Fibroblast of the conjunctiva (primary cell): Measurements from ENCODE around the gene SFXN1.
A peak's percentile ranks its signal among the peaks of the same experiment; 100 is the strongest.
"Not testable (repeated sequence)": the region's sequence is repeated elsewhere in the genome, so short reads cannot be mapped to it uniquely, and the experiment has no call there.

Experiments used
- DNase-seq: peaks from one replicate; pipeline ENCODE4 v3.0.0-alpha.2; 2010; ENCODE audit warnings: low read depth

The SFXN1 gene, protein sequence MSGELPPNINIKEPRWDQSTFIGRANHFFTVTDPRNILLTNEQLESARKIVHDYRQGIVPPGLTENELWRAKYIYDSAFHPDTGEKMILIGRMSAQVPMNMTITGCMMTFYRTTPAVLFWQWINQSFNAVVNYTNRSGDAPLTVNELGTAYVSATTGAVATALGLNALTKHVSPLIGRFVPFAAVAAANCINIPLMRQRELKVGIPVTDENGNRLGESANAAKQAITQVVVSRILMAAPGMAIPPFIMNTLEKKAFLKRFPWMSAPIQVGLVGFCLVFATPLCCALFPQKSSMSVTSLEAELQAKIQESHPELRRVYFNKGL

GRCh38 chr5:175478384-175479124, at the start of gene SFXN1:
TSS of gene SFXN1 (plus strand) at chr5:175478560. CDS start at chr5:175492104, 13,544 bp downstream.
- peak; percentile 36 for DNase-seq

GRCh38 chr5:175434800-175435199, 43.6 kb upstream of the SFXN1 start:
- DNase-seq, result no peak

- DNase-seq, result no peak
Observed at GRCh38 chr5:175436359-175436758, 42.0 kb upstream of the SFXN1 start.

- no peak for DNase-seq
Observed at GRCh38 chr5:175438234-175438857, 40.0 kb upstream of the SFXN1 start.

- DNase-seq, result no peak
Observed at GRCh38 chr5:175443514-175444059, 34.8 kb upstream of the SFXN1 start.

GRCh38 chr5:175444060-175444904, 34.1 kb upstream of the SFXN1 start, which contains the start of gene DRD1:
TSS of gene DRD1 (minus strand) at chr5:175444182. CDS start at chr5:175443099, 1,083 bp downstream.
- DNase-seq, result no peak

DNA sequence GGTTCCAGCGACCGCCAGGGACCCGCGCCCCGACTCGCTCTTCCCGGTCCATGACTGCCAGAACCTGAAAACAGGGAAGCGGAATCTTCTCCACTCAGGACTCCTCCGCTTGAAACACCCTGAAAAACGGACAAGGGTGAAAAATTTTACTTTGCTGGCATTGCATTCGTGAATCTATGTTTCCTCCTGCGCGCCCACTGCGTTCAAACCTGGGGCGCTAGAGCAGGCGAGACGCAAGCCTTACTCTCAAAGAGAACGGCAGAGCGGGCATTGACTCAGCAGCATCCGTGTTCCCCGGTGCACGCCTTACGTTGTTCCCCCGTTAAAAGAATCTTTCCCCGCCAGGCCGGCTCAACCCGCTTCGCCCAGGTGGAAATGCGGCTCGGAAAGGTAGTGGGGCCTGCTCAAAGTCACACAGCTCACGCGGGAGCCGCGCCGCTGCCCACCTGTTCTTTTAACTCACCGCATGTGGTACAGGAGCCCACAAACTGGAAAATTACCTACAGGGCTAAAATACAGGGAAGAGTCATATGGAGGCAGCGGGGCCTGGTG, 33.4 kb upstream of the SFXN1 start:
- no peak for DNase-seq

- not testable (repeated sequence) for DNase-seq
Observed at GRCh38 chr5:175446378-175446777, 32.0 kb upstream of the SFXN1 start.

GRCh38 chr5:175447571-175447970, 30.8 kb upstream of the SFXN1 start:
- DNase-seq, result no peak

- no peak for DNase-seq
Observed at GRCh38 chr5:175448276-175448675, 30.1 kb upstream of the SFXN1 start.

DNA sequence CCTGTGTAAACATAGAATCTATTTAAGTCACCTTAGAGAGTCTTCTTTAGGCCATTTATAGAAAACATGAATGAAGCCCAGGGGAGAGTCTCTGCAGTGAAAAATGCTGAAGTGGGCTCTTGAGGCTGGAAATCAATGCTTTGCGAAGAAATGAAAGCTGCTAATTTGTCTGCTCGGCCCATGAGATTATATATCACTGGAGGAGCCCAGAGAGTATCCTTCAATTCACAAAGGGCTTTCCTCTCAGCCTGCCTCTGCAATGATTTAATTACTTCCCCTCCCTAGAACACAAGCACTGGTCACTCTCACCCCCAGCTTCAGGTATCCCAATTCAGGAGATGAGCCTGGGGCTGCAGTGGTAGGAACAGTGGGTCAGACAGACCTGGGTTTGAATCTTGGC, 26.2 kb upstream of the SFXN1 start:
- no peak for DNase-seq

- not testable (repeated sequence) for DNase-seq
Observed at GRCh38 chr5:175454338-175454737, 24.0 kb upstream of the SFXN1 start.

GRCh38 chr5:175456105-175456742, 22.1 kb upstream of the SFXN1 start:
- DNase-seq, result no peak

- DNase-seq, result no peak
Observed at GRCh38 chr5:175457466-175457865, 20.9 kb upstream of the SFXN1 start.

DNA sequence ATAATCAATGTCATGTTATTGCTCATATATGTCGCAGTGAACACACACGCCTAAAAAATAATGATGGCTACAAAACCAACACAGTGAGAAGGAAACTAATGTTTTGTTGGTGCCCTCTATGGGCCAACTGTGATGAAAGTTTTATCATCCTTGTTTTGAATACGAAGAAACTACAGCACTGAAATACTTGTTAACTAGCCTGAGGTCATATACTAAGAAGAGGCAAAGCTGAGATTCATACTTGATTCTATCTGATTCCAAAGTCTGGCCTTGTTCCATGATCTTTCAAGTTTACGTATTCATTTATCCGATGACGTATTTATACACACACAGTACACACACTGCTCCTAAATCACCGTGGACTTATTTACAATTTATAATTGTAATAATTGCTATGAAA, 18.2 kb upstream of the SFXN1 start:
- no peak for DNase-seq

- no peak for DNase-seq
Observed at GRCh38 chr5:175460552-175460951, 17.8 kb upstream of the SFXN1 start.

GRCh38 chr5:175461370-175461769, 17.0 kb upstream of the SFXN1 start:
- no peak for DNase-seq

DNA sequence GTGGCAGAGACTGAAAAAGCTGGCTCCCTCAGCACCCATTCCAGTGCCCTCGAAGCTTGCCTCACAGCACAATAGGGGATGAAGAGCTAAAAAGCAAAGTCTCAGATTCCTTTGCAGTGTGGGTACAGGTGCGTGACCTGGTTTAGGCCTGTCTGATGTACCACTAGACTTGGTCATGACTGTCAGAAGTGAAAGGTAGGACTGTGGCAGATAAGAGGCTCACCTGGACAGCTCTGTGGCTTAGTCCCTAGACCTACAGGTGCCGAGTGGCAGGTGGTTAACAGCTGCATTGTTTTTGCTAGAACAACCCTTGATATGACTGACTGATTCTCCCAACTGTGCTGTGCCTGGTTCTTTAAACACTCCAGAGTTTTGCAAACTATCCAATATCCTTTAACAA, 14.7 kb upstream of the SFXN1 start:
- DNase-seq, result no peak

GRCh38 chr5:175464074-175464941, 14.1 kb upstream of the SFXN1 start:
- DNase-seq, result no peak

DNA sequence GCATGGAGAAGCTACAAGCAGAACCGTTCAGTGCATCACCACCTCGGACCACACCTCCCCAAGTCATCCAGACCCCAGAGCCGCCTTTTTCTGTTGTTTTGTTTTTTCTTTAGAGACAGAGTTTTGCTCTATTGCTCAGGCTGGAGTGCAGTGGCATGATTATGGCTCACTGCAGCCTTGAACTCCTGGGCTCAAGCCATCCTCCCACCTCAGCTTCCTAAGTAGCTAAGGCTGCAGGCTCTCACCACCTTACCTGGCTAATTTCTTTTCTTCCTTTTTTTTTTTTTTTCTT, 13.5 kb upstream of the SFXN1 start:
- DNase-seq, result no peak
